IPS-20b (cell line): ENCODE measurements around the gene ACADVL.

Experiments used
- H3K27ac ChIP-seq: one replicate; pipeline ENCODE4 v1.5.1; 2013; ENCODE audit warnings: low read length
- H3K27me3 ChIP-seq: 2 replicates; pipeline ENCODE4 v1.6.1; 2013; ENCODE audit warnings: mild to moderate bottlenecking, low read length, inconsistent platforms; ENCODE audit not compliant: insufficient read depth
- H3K36me3 ChIP-seq: 2 replicates; pipeline ENCODE4 v1.6.1; 2013; ENCODE audit warnings: low read depth, mild to moderate bottlenecking, inconsistent platforms, low read length, moderate library complexity; ENCODE audit not compliant: insufficient read depth
- H3K4me1 ChIP-seq: 2 replicates; pipeline ENCODE4 v1.6.1; 2013; ENCODE audit warnings: mild to moderate bottlenecking, control low read depth, inconsistent platforms, low read length, moderate library complexity; ENCODE audit not compliant: insufficient read depth
- H3K4me3 ChIP-seq: 2 replicates; pipeline ENCODE4 v1.5.1; 2013; ENCODE audit warnings: mild to moderate bottlenecking, low read length, inconsistent platforms
- H3K9ac ChIP-seq: 2 replicates; pipeline ENCODE4 v1.6.1; 2013; ENCODE audit warnings: low read depth, mild to moderate bottlenecking, inconsistent platforms, low read length, moderate library complexity
- H3K9me3 ChIP-seq: 2 replicates; pipeline ENCODE4 v1.6.1; 2013; ENCODE audit warnings: mild to moderate bottlenecking, low read depth, low read length, inconsistent platforms; ENCODE audit not compliant: insufficient read depth

The ACADVL gene

GRCh38 chr17:7221278-7222092 is 1.7 kb downstream of the ACADVL start:
- no peak overlapping the region for H3K27ac ChIP-seq
- H3K4me3 ChIP-seq = 0 out of 2 replicates have a peak overlapping the region, but pooled peaks have one; percentile 80
- peaks cover 56% of the 10 kb centered on the region for H3K36me3 ChIP-seq
- 0 out of 2 replicates have a peak overlapping the region, but pooled peaks have one; percentile 81 for H3K9ac ChIP-seq
- no peaks in the 10 kb centered on the region; the same call in 1 of the 2 replicates for H3K27me3 ChIP-seq
- peaks cover 18% of the 10 kb centered on the region; the same call in 1 of the 2 replicates for H3K4me1 ChIP-seq
- no peaks in the 10 kb centered on the region for H3K9me3 ChIP-seq

DNA sequence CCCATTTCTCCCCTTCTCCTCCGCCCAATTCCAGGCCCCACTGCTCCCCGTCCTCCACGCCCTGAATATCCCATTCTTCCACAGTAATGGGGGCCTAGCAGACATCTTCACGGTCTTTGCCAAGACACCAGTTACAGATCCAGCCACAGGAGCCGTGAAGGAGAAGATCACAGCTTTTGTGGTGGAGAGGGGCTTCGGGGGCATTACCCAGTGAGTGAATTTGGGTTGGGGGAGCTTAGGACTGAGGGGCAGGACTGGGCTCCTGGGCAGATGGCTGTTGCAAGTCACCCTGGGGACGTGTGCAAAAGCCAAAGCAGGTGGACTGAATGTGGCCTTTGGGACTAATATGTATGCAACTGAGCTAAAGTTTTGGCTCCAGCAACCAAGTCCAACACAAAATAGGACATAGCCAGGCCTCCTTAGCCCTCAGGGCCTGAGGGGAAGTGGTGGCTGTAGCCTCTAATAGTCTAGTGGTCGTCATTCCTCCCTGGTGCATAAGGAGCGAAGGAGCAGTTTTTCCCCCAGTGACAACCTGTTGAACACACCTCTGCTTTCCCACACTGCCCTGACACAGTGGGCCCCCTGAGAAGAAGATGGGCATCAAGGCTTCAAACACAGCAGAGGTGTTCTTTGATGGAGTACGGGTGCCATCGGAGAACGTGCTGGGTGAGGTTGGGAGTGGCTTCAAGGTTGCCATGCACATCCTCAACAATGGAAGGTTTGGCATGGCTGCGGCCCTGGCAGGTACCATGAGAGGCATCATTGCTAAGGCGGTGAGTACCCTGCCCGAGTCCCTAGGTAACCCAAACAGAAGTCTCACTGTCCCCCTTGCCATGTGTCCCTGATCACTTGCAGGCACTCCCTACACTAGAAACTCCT is 2.6 kb downstream of the ACADVL start:
- no peak overlapping the region for H3K9ac ChIP-seq
- no peak overlapping the region for H3K4me3 ChIP-seq
- no peaks in the 10 kb centered on the region; the same call in 1 of the 2 replicates for H3K27me3 ChIP-seq
- H3K4me1 ChIP-seq = peaks cover 16% of the 10 kb centered on the region; the same call in 1 of the 2 replicates
- H3K27ac ChIP-seq = no peak overlapping the region
- H3K9me3 ChIP-seq = no peaks in the 10 kb centered on the region
- peaks cover 64% of the 10 kb centered on the region for H3K36me3 ChIP-seq

DNA sequence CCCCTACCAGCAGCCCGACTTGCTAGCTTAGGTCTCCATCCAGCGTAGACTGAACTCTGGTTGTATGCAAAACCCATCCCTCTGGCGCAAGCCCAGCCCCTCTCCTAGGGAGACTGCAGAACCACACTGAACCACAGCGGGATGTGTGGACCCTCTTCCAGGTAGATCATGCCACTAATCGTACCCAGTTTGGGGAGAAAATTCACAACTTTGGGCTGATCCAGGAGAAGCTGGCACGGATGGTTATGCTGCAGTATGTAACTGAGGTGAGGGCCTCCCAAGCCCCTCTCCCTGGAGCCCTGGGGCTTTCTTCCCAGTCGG is 3.2 kb downstream of the ACADVL start:
- peaks cover 70% of the 10 kb centered on the region for H3K36me3 ChIP-seq
- H3K9me3 ChIP-seq = no peaks in the 10 kb centered on the region
- H3K4me1 ChIP-seq = peaks cover 13% of the 10 kb centered on the region; the same call in 1 of the 2 replicates
- H3K9ac ChIP-seq = no peak overlapping the region
- H3K4me3 ChIP-seq = no peak overlapping the region
- H3K27me3 ChIP-seq = no peaks in the 10 kb centered on the region; the same call in 1 of the 2 replicates
- no peak overlapping the region for H3K27ac ChIP-seq

- H3K4me1 ChIP-seq = peaks cover 8% of the 10 kb centered on the region; the same call in 1 of the 2 replicates
- no peak overlapping the region for H3K27ac ChIP-seq
- no peak overlapping the region for H3K9ac ChIP-seq
- no peaks in the 10 kb centered on the region; the same call in 1 of the 2 replicates for H3K27me3 ChIP-seq
- H3K36me3 ChIP-seq = peaks cover 74% of the 10 kb centered on the region
- H3K4me3 ChIP-seq = no peak overlapping the region
- H3K9me3 ChIP-seq = no peaks in the 10 kb centered on the region
Measured at GRCh38 chr17:7223375-7223774, 3.6 kb downstream of the ACADVL start.

DNA sequence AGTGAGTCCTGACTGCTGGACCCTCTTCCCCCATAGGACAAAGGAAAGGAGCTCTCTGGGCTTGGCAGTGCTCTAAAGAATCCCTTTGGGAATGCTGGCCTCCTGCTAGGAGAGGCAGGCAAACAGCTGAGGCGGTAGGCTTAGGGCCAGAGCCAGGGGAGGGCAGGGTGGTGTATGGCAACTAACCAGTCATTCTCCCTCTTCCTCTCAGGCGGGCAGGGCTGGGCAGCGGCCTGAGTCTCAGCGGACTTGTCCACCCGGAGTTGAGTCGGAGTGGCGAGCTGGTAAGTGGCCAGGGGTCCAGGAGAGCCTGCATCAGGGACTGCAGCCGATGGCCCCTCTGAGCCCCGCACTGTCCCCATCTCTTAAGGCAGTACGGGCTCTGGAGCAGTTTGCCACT is 4.4 kb downstream of the ACADVL start:
- H3K27me3 ChIP-seq = no peaks in the 10 kb centered on the region; the same call in 1 of the 2 replicates
- H3K27ac ChIP-seq = no peak overlapping the region
- peaks cover 81% of the 10 kb centered on the region for H3K36me3 ChIP-seq
- no peak overlapping the region for H3K9ac ChIP-seq
- H3K4me1 ChIP-seq = 0 out of 2 replicates have a peak, but pooled peaks cover 4% of the 10 kb centered on the region
- no peak overlapping the region for H3K4me3 ChIP-seq
- no peaks in the 10 kb centered on the region for H3K9me3 ChIP-seq

GRCh38 chr17:7224661-7225111 is 4.9 kb downstream of the ACADVL start:
- no peak overlapping the region for H3K9ac ChIP-seq
- H3K27me3 ChIP-seq = no peaks in the 10 kb centered on the region
- no peak overlapping the region for H3K27ac ChIP-seq
- peaks cover 87% of the 10 kb centered on the region for H3K36me3 ChIP-seq
- H3K4me1 ChIP-seq = no peaks in the 10 kb centered on the region
- H3K9me3 ChIP-seq = no peaks in the 10 kb centered on the region
- H3K4me3 ChIP-seq = no peak overlapping the region

GRCh38 chr17:7225711-7226331 is 6.1 kb downstream of the ACADVL start:
- Histone ChIP-seq H3K4me3 (no peak overlapping the region), H3K4me1 (no peaks in the 10 kb centered on the region), H3K9ac (no peak overlapping the region), H3K36me3 (peaks cover 98% of the 10 kb centered on the region), H3K27me3 (no peaks in the 10 kb centered on the region), H3K27ac (no peak overlapping the region), H3K9me3 (no peaks in the 10 kb centered on the region)

GRCh38 chr17:7226721-7227710 is 7.3 kb downstream of the ACADVL start:
- Histone ChIP-seq H3K4me1 (no peaks in the 10 kb centered on the region; the same call in 1 of the 2 replicates), H3K27me3 (no peaks in the 10 kb centered on the region), H3K27ac (no peak overlapping the region), H3K9ac (no peak overlapping the region), H3K36me3 (peaks cover 88% of the 10 kb centered on the region), H3K4me3 (no peak overlapping the region), H3K9me3 (no peaks in the 10 kb centered on the region)

- Histone ChIP-seq H3K9ac (no peak overlapping the region), H3K9me3 (no peaks in the 10 kb centered on the region), H3K36me3 (peaks cover 69% of the 10 kb centered on the region), H3K4me3 (no peak overlapping the region), H3K27me3 (no peaks in the 10 kb centered on the region), H3K27ac (no peak overlapping the region), H3K4me1 (no peaks in the 10 kb centered on the region; the same call in 1 of the 2 replicates)
Measured at GRCh38 chr17:7228920-7229319, 9.2 kb downstream of the ACADVL start.

GRCh38 chr17:7229504-7229903 is 9.8 kb downstream of the ACADVL start:
- H3K9ac ChIP-seq = no peak overlapping the region
- no peak overlapping the region for H3K4me3 ChIP-seq
- H3K27me3 ChIP-seq = no peaks in the 10 kb centered on the region
- no peak overlapping the region for H3K27ac ChIP-seq
- peaks cover 64% of the 10 kb centered on the region for H3K36me3 ChIP-seq
- peaks cover under 1% of the 10 kb centered on the region; the same call in 1 of the 2 replicates for H3K4me1 ChIP-seq
- H3K9me3 ChIP-seq = no peaks in the 10 kb centered on the region
